ENCODE data around the gene ITGAX.

Gene ITGAX

GRCh38 chr16:31329671-31330552 is 25.1 kb upstream of the ITGAX start:
- H3K27ac ChIP-seq = no peak overlapping the region
- TF ChIP-seq, protein P1, sequence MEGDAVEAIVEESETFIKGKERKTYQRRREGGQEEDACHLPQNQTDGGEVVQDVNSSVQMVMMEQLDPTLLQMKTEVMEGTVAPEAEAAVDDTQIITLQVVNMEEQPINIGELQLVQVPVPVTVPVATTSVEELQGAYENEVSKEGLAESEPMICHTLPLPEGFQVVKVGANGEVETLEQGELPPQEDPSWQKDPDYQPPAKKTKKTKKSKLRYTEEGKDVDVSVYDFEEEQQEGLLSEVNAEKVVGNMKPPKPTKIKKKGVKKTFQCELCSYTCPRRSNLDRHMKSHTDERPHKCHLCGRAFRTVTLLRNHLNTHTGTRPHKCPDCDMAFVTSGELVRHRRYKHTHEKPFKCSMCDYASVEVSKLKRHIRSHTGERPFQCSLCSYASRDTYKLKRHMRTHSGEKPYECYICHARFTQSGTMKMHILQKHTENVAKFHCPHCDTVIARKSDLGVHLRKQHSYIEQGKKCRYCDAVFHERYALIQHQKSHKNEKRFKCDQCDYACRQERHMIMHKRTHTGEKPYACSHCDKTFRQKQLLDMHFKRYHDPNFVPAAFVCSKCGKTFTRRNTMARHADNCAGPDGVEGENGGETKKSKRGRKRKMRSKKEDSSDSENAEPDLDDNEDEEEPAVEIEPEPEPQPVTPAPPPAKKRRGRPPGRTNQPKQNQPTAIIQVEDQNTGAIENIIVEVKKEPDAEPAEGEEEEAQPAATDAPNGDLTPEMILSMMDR (IDR thresholded peaks at IDR 0.05) = no peak
- no peak for TF ChIP-seq ZFX (IDR thresholded peaks at IDR 0.05; ENCODE audit: borderline replicate concordance)

DNA sequence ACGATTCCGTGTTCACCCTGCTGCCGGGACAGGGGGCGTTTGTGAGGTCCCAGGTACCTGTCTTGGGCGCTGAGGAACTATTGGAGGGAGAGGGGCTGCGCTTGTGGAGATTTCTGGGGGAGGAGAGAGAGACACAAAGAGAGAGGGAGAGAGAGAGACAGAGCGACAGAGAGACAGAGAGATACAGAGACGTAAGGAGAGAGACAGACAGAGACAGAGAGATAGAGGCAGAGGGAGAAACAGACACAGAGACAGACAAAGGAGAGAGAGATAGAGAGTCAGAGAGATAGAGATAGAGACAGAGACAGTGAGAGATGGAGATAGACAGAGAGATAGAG is 24.5 kb upstream of the ITGAX start:
- no peak for TF ChIP-seq ZFX (IDR thresholded peaks at IDR 0.05; ENCODE audit: borderline replicate concordance)
- TF ChIP-seq, protein P1 (IDR thresholded peaks at IDR 0.05) = no peak
- no peak overlapping the region for H3K27ac ChIP-seq

DNA sequence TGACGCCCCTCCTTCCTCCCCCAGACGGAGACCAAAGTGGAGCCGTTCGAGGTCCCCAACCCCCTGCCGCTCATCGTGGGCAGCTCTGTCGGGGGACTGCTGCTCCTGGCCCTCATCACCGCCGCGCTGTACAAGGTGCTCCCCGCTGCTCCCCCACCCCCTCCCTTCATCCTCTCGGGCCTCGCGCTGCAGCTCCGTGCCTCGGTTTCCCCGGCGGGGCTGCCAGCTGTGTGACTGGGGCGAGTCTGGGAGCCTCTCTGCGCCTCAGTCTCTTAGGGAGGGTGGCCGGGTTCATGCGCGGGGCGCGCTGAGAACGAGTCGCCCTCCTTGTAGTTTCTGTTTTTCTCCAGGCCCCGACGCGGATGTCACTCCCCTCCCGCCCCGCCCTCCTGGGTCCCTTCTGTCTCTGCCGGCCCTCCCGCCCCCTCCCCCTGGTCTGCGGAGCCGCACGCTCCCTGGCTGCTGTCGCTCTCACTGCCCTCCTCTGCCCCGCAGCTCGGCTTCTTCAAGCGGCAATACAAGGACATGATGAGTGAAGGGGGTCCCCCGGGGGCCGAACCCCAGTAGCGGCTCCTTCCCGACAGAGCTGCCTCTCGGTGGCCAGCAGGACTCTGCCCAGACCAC is 23.7 kb upstream of the ITGAX start:
- TF ChIP-seq ZFX (IDR thresholded peaks at IDR 0.05; ENCODE audit: borderline replicate concordance) = no peak
- TF ChIP-seq, protein P1 (IDR thresholded peaks at IDR 0.05) = no peak
- H3K27ac ChIP-seq = no peak overlapping the region

GRCh38 chr16:31331807-31332301 is 23.1 kb upstream of the ITGAX start:
- H3K27ac ChIP-seq = no peak overlapping the region
- TF ChIP-seq, protein P1 (IDR thresholded peaks at IDR 0.05) = no peak
- TF ChIP-seq ZFX (IDR thresholded peaks at IDR 0.05; ENCODE audit: borderline replicate concordance) = no peak

DNA sequence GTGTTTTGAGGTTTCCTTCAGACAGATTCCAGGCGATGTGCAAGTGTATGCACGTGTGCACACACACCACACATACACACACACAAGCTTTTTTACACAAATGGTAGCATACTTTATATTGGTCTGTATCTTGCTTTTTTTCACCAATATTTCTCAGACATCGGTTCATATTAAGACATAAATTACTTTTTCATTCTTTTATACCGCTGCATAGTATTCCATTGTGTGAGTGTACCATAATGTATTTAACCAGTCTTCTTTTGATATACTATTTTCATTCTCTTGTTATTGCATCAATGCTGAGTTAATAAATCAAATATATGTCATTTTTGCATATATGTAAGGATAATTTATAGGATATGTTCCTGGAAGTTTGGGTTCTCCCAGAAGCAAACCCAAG is 22.4 kb upstream of the ITGAX start:
- TF ChIP-seq, protein P1 (IDR thresholded peaks at IDR 0.05) = no peak
- TF ChIP-seq ZFX (IDR thresholded peaks at IDR 0.05; ENCODE audit: borderline replicate concordance) = no peak

GRCh38 chr16:31333686-31334649 is 21.0 kb upstream of the ITGAX start:
- no peak overlapping the region for H3K27ac ChIP-seq
- TF ChIP-seq ZFX (IDR thresholded peaks at IDR 0.05; ENCODE audit: borderline replicate concordance) = no peak
- TF ChIP-seq, protein P1 (IDR thresholded peaks at IDR 0.05) = peak; percentile 44

More for the DNA sequence above, 22.4 kb upstream of the ITGAX start:
- no peak overlapping the region for H3K27ac ChIP-seq
